ENCODE results near the gene CBX3.

- no peak for TF ChIP-seq CTCF (IDR thresholded peaks at IDR 0.05)
- TF ChIP-seq POLR2A (IDR thresholded peaks at IDR 0.05): no peak
Observed at GRCh38 chr7:26250239-26250638, 48.7 kb downstream of the CBX3 start.
